GM12878 (cell line): ENCODE data around the gene IQGAP2. TPM values are rescaled to one million over a fixed set of nuclear protein-coding genes. Genes with fewer than 3 reads are reported as not detected.

Source experiments
- ATAC-seq: fragments of 200-7000 bp; cut with Tn5 transposase; 3 replicates; pipeline ENCODE4 v1.9.1; 2020; ENCODE audit warnings: mild to moderate bottlenecking, moderate library complexity
- BruUV-seq: library from RNA; stranded (reverse); fragments of 400-500 nt; replicated peaks from 2 replicates; lab custom pipeline; 2021; lab: Mats Ljungman, UMichigan
- CTCF ChIA-PET: fragments of 300-600 bp; sonication (Branson Sonifier 250); formaldehyde crosslinking; extraction: SDS; loops from one replicate; lab custom pipeline; 2021; ENCODE audit warnings: inconsistent platforms; lab: Yijun Ruan, JAX
- POLR2A ChIA-PET: fragments of 350-600 bp; formaldehyde crosslinking; extraction: SDS; loops from one replicate; lab custom pipeline; 2021; ENCODE audit warnings: inconsistent platforms; lab: Charles Lee
- RAD21 ChIA-PET: fragments of 300-600 bp; sonication (Branson Sonifier 250); formaldehyde crosslinking; loops from one replicate; lab custom pipeline; 2023; ENCODE audit warnings: antibody characterized with exemption; ENCODE audit not compliant: unreplicated experiment; lab: Charles Lee
- SMC1A ChIA-PET: fragments of 300-600 bp; sonication (Branson Sonifier 250); formaldehyde crosslinking; loops from one replicate; lab custom pipeline; 2023; ENCODE audit not compliant: unreplicated experiment, uncharacterized antibody; lab: Charles Lee
- DNase-seq: peaks from one replicate; pipeline ENCODE4 v3.0.0-alpha.2; 2011; ENCODE audit warnings: low read depth, low spot score
- FAIRE-seq: peaks from 3 replicates; lab custom pipeline; 2011; peaks lifted over from hg19 to GRCh38; lab: Jason Lieb, UNC
- H2AFZ ChIP-seq: 2 replicates; pipeline ENCODE4 v1.6.0; 2011; ENCODE audit warnings: low read depth, low read length, control low read depth; ENCODE audit not compliant: control insufficient read depth
- H3K27ac ChIP-seq: 2 replicates; pipeline ENCODE4 v1.5.1; 2011; ENCODE audit warnings: control low read depth; ENCODE audit not compliant: control insufficient read depth, insufficient read depth
- H3K27me3 ChIP-seq, 2 experiments: replicated peaks in 1 of 2; 2 replicates each; pipeline versions ENCODE4 v1.6.0 to v1.6.1; 2011; ENCODE audit warnings: low read length in 1 of 2; ENCODE audit not compliant: control insufficient read depth in 2 of 2, insufficient read depth in 2 of 2
- H3K36me3 ChIP-seq, 2 experiments: 2 replicates each; pipeline ENCODE4 v1.5.1; 2011; ENCODE audit warnings: low read length in 1 of 2; ENCODE audit not compliant: control insufficient read depth in 2 of 2, insufficient read depth in 2 of 2
- H3K4me1 ChIP-seq: 2 replicates; pipeline ENCODE4 v1.6.1; 2011; ENCODE audit warnings: mild to moderate bottlenecking, low read length, moderate library complexity, mixed read lengths; ENCODE audit not compliant: control insufficient read depth, insufficient read depth
- H3K4me2 ChIP-seq: 2 replicates; pipeline ENCODE4 v1.6.0; 2011; ENCODE audit warnings: control low read depth; ENCODE audit not compliant: control insufficient read depth, insufficient read depth
- H3K4me3 ChIP-seq: fragments of 200-600 bp; sonication (generic); 2 replicates; pipeline ENCODE4 v1.5.1; 2016
- H3K79me2 ChIP-seq: 2 replicates; pipeline ENCODE4 v1.6.0; 2011; ENCODE audit warnings: low read length; ENCODE audit not compliant: control insufficient read depth, insufficient read depth
- H3K9ac ChIP-seq: 2 replicates; pipeline ENCODE4 v1.8.0; 2011; ENCODE audit warnings: low read length, control low read depth, mixed read lengths; ENCODE audit not compliant: control insufficient read depth, insufficient read depth
- H3K9me3 ChIP-seq: replicated peaks from 3 replicates; pipeline ENCODE4 v1.5.1; 2011; ENCODE audit warnings: mild to moderate bottlenecking, low read length; ENCODE audit not compliant: control insufficient read depth, insufficient read depth
- H4K20me1 ChIP-seq: 2 replicates; pipeline ENCODE4 v1.6.0; 2011; ENCODE audit not compliant: control insufficient read depth, insufficient read depth
- GATAD2B ChIP-seq: fragments of 450-650 bp; conservative IDR thresholded peaks from 2 replicates; pipeline ENCODE4 v1.6.1; 2017; ENCODE audit warnings: low read depth, mild to moderate bottlenecking, moderate library complexity
- HSF1 ChIP-seq: fragments of 150-350 bp; IDR thresholded peaks from 2 replicates; pipeline ENCODE4 v1.6.1; 2014; ENCODE audit warnings: mild to moderate bottlenecking, low read depth, low read length
- KAT2A ChIP-seq: conservative IDR thresholded peaks from 2 replicates; pipeline ENCODE4 v1.6.1; 2011; ENCODE audit warnings: low read depth, low read length; ENCODE audit not compliant: control insufficient read depth
- MEF2B ChIP-seq: fragments of 450-650 bp; IDR thresholded peaks from 2 replicates; pipeline ENCODE4 v1.6.1; 2018; ENCODE audit warnings: mild to moderate bottlenecking, moderate library complexity; ENCODE audit not compliant: partially characterized antibody, poor library complexity, severe bottlenecking
- RELA ChIP-seq: fragments of 450-650 bp; IDR thresholded peaks from 2 replicates; pipeline ENCODE4 v1.8.0; 2014; ENCODE audit warnings: borderline replicate concordance; ENCODE audit not compliant: partially characterized antibody
- SREBF2 ChIP-seq: IDR thresholded peaks from 2 replicates; pipeline ENCODE4 v1.6.1; 2012; ENCODE audit warnings: mild to moderate bottlenecking, low read length
- SUPT20H ChIP-seq: IDR thresholded peaks from 2 replicates; pipeline ENCODE4 v1.6.1; 2011; ENCODE audit warnings: low read depth, mild to moderate bottlenecking, low read length, moderate library complexity, borderline replicate concordance; ENCODE audit not compliant: control insufficient read depth
- ZNF274 ChIP-seq: IDR thresholded peaks from one replicate; pipeline ENCODE4 v1.8.0; 2011; ENCODE audit not compliant: insufficient read length, insufficient read depth
- ZNF622 ChIP-seq: fragments of 450-650 bp; IDR thresholded peaks from 2 replicates; pipeline ENCODE4 v1.6.1; 2017; ENCODE audit warnings: mild to moderate bottlenecking, inconsistent platforms
- WGBS: methylation state at CpG from one replicate; pipeline ENCODE4 v1.1.6; 2016; ENCODE audit warnings: low lambda C conversion rate; ENCODE audit not compliant: insufficient replicate concordance, insufficient coverage; ENCODE audit errors: missing lambda C conversion rate; 5-methylcytosine and 5-hydroxymethylcytosine counted together
- in situ Hi-C: fragments of 300-500 bp; cut with MboI; formaldehyde crosslinking; loops from 9 replicates; pipeline ENCODE4 v1.14.3; 2018; ENCODE audit warnings: mixed read lengths
- intact Hi-C: fragments of 100-400 bp; cut with micrococcal nuclease; formaldehyde crosslinking; loops from one replicate; pipeline ENCODE4 v1.14.2; 2022; ENCODE audit not compliant: unreplicated experiment
- polyA plus RNA-seq, 11 experiments: library from polyadenylated mRNA; depleted of rRNA in 4 of 11; unstranded in 6 of 11; stranded (reverse) in 5 of 11; fragments of >200 nt; fragmentation: Nextera tagmentation in 4 of 11; fragmentation: Illumina TruSeq in 1 of 11; extraction: Ambion mirVana in 4 of 11; extraction: Trizol in 1 of 11; gene quantifications; 1 replicate in 1 of 11; 2 replicates in 10 of 11; pipeline versions ENCODE4 v1.2.1 to v1.2.3, GENCODE V29; 2011 to 2016; ENCODE audit warnings: inconsistent platforms in 2 of 11, missing spikeins in 2 of 11, low read depth in 1 of 11
- total RNA-seq, 4 experiments: library from RNA; depleted of rRNA in 3 of 4; stranded (reverse); fragments of >200 nt in 3 of 4; fragmentation: Illumina TruSeq in 1 of 4; extraction: Trizol in 1 of 4; gene quantifications; 2 replicates each; pipeline versions ENCODE4 v1.2.1 to v1.2.3, GENCODE V29; 2013 to 2021
- TF ChIP-seq, protein P1 (sequence below): fragments of 150-350 bp; IDR thresholded peaks from 2 replicates; pipeline ENCODE4 v1.6.1; 2016; ENCODE audit warnings: low read depth, low read length

The IQGAP2 gene
- total and polyA plus RNA-seq, 10 of the 15 experiments (the other 5 are each of a cell fraction or from before 2014, with no cell fraction given), result 14.5 to 41.4 (median 21.8) TPM

DNA sequence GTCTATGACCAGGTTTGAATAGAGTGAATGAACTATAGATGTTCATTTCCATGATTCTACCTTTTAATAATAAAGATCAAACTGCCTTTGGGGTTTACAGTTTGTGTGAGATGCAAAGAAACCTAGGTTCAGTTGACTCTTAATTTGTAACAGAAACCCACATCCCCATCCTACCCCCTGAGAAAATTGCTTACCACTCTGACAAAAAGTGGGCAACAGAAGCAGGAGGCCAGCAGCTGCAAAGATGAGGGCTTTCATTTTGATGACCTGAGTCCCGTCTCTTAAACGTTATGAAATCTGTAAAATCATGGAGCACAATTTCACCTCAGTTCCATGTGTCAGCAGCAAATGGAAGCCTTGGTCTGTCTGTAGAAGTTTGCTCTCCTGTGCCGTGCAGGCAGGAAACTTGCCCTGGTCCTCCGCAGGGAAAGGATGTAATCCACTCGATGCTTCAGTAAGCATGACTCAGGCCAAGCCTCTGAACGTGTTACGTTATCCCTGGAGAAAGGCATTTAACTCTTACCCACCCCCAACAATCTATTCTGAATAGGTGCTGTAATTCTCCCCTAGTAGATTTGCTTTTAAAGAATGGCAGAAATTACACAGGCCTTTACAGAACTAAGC lies 220.0 kb downstream of the IQGAP2 start, which contains the start of gene F2RL2:
F2RL2 (minus strand) TSS at position 431 of the 624 bp plus-strand sequence; CDS start at position 258, 173 bp downstream.
- SMC1A ChIA-PET, result interaction anchor here (2.4 kb wide), 1 partner anchor 15 kb away, joined by 7 read pairs; no protein-coding TSS in a partner anchor
- H3K27me3 ChIP-seq, result no peaks in the 10 kb centered on the region
- H3K79me2 ChIP-seq, result no peaks in the 10 kb centered on the region
- ATAC-seq (no peak), FAIRE-seq (no peak), DNase-seq (no peak)
- CTCF ChIA-PET, result no interaction called here
- no peak within 1 kb of the TSS for H2AFZ ChIP-seq
- intact Hi-C loops (no loop called here), in situ Hi-C loops (no loop called here)
- TF ChIP-seq GATAD2B, result no peak
- TF ChIP-seq ZNF622, result no peak
- TF ChIP-seq RELA, result no peak
- no peak for TF ChIP-seq HSF1
- TF ChIP-seq, protein P1, sequence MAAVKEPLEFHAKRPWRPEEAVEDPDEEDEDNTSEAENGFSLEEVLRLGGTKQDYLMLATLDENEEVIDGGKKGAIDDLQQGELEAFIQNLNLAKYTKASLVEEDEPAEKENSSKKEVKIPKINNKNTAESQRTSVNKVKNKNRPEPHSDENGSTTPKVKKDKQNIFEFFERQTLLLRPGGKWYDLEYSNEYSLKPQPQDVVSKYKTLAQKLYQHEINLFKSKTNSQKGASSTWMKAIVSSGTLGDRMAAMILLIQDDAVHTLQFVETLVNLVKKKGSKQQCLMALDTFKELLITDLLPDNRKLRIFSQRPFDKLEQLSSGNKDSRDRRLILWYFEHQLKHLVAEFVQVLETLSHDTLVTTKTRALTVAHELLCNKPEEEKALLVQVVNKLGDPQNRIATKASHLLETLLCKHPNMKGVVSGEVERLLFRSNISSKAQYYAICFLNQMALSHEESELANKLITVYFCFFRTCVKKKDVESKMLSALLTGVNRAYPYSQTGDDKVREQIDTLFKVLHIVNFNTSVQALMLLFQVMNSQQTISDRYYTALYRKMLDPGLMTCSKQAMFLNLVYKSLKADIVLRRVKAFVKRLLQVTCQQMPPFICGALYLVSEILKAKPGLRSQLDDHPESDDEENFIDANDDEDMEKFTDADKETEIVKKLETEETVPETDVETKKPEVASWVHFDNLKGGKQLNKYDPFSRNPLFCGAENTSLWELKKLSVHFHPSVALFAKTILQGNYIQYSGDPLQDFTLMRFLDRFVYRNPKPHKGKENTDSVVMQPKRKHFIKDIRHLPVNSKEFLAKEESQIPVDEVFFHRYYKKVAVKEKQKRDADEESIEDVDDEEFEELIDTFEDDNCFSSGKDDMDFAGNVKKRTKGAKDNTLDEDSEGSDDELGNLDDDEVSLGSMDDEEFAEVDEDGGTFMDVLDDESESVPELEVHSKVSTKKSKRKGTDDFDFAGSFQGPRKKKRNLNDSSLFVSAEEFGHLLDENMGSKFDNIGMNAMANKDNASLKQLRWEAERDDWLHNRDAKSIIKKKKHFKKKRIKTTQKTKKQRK, result no peak
- no peak for TF ChIP-seq KAT2A
- TF ChIP-seq ZNF274, result no peak
- no peak for TF ChIP-seq SREBF2
- no peak for TF ChIP-seq SUPT20H
- TF ChIP-seq MEF2B, result no peak
- H3K36me3 ChIP-seq, result no peaks in the 10 kb centered on the region; a peak in 1 of 4 replicates
- H3K27ac ChIP-seq, result no peak within 1 kb of the TSS
- POLR2A ChIA-PET, result no interaction called here
- no peak within 1 kb of the TSS for H3K9ac ChIP-seq
- no peak within 1 kb of the TSS for H3K4me3 ChIP-seq
- H3K9me3 ChIP-seq, result no peaks in the 10 kb centered on the region
- 65% methylated on average over 7 of the region's 7 CpGs for WGBS
- no peak within 1 kb of the TSS for H3K4me2 ChIP-seq
- no peaks in the 10 kb centered on the region for H4K20me1 ChIP-seq
- 0 out of 2 replicates have a peak, but pooled peaks cover 5% of the 10 kb centered on the region for H3K4me1 ChIP-seq
- BruUV-seq, result no TSS peak
- RAD21 ChIA-PET, result no interaction called here
